Measurements from ENCODE around the gene RUNDC3A.
A peak's percentile ranks its signal among the peaks of the same experiment; 100 is the strongest.
"Not testable (repeated sequence)": the region's sequence is repeated elsewhere in the genome, so short reads cannot be mapped to it uniquely, and the experiment has no call there.

The RUNDC3A gene

DNA sequence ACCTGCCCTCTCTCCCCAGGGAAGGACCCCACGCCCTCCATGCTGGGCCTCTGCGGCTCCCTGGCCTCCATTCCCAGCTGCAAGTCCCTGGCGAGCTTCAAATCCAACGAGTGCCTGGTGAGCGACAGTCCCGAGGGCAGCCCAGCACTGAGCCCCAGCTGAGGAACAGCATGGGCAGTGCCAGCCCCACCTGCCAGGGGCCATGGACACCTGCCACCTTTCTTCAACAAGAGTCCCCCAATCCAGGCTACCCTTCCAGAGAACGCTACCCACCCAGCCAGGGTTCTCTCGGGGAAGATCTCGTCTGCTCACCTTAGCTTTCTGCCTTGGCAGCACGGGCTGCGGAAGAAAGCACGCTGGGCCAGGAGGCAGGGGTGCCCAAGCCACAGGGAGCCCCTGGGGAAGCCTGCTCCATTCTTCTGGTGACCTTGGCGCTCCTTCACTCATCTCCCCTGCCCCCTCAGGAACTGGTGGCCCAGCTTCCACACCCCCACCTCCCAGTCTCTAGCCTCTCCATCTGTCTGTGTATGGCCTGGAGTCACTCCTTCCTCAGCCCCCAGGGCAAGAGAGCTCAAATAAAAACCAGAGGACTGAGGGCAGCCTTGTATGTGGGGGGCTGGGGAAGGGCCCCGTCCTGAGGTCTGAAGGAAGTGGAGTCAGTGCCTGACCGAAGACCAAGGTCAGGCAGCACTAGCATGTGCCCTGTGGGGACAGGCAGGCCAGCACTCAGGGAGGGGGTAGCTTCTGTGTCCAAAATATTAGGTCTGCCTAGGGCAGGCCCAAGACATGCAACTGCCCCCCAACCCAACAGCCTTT lies 9.9 kb downstream of the RUNDC3A start:
- no peak for DNase-seq (ENCODE audit: low read depth in 2 of 2)

DNA sequence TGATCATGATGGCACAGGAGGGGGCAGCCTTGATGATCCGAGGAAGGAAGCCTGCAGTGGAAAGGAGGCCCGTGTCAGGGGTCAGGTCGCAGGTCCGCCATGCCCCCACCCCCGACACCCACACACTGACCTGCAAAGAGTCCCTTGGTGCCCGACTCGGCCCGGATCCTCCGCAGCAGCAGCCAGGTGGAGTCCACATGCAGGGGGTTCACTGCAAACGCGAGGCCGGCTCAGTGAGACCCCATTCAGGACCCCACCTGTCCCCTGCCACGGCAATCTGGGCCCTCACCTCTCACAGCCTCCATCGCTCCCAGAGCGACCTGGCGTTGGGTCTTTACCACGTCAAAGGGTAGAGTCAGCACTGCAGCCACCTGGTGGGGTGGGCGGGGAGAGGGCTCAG lies 11.7 kb downstream of the RUNDC3A start:
- DNase-seq (ENCODE audit: low read depth in 2 of 2) = no peak

DNA sequence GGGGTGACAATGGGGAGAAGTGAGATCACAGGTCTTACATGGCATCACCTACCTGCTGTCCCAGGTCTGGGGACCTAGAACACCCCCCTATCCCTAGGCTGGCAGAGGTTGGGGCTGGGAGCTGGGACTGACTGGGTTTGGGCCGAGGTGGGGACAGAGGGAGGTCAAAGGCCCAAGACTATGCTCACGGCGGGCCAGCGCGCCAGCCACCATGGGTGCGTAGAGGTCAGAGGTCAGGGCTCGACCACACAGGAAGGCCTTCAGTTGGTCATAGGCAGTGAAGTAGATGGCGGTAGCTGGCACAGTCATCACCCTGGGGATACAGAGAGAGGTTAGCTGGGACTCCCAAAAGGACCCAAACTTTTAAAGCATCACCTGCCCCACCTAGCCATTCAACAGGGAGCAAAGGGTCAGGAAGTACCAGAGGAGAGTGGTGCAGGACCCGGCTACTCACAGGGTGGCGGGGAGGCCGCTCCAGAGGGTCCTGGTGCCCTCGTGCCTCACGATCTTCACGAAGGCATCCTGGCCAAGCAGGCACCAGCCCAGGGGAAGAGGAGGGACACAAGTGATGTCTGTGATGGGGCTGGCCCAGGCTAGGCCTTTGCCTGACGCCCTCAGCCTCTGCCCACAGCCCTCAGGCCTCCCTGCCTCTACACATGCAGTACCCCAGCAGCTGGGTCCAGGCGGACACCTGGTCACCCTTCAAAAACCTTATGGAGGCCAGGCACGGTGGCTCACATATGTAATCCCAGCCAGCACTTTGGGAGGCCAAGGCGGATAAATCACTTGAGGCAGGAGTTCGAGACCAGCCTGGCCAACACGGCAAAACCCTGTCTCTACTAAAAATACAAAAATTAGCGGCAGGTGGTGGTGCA lies 13.1 kb downstream of the RUNDC3A start:
- no peak for DNase-seq (ENCODE audit: low read depth in 2 of 2)

DNA sequence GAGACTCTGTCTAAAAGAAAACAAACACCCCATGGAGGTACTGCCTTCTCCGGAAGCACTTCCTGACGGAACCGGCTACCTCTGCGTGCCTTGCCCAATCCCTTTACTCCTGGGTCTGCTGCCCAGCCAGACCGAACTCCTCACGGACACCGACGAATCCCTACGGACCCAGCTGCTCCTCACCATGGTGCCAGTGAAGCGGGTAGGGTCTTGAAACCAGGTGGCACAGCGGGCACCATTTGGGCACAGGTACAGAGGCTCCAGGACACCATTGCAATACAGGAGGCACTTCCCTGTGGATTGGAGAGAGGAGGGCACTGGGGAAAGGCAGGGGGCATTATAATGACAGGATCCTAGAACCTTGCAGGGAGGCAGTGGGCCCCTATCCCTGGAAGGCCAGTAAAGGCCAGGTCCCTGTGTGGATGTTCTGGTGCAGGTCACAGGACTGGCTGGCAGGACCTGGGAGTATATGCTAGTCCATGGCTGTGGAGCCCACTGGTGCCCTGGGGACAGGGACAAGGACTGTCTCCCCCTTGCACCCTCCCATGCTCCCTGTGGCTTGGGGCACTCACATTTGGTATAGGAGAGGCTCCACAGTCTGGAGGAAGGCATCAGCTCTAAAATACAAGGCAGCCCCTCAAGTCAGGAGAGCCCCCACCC lies 14.0 kb downstream of the RUNDC3A start:
- DNase-seq (ENCODE audit: low read depth in 2 of 2) = no peak

DNA sequence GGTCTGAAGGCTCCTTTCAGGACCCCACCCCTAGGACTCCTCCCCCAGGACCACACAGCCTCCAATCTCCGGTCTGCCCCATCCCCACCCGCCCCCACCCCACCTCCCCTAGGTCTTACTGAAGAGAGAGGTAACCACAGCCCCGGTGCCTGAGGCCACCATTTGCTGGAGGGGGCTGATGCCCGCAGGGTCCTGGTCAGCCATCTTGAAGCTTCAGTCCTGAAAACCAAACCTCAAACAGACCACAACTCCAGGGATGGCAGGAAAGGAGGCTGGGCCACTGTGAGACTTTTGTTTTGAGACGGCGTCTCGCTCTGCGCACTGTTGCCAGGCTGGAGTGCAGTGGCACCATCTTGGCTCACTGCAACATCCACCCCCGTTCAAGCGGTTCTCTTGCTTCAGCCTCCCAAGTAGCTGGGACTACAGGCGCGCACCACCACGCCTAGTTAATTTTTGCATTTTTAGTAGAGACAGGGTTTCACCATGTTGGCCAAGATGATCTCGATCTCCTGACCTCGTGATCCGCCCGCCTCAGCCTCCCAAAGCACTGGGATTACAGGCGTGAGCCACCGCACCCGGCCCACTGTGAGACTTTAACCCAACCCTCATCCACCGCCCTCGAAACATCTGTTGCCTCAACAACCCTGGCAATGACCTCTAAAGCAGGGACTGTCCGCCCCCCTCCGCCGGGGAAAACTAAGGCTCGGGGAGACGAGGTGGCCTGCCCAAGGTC lies 15.1 kb downstream of the RUNDC3A start:
- DNase-seq (ENCODE audit: low read depth in 2 of 2) = no peak

DNA sequence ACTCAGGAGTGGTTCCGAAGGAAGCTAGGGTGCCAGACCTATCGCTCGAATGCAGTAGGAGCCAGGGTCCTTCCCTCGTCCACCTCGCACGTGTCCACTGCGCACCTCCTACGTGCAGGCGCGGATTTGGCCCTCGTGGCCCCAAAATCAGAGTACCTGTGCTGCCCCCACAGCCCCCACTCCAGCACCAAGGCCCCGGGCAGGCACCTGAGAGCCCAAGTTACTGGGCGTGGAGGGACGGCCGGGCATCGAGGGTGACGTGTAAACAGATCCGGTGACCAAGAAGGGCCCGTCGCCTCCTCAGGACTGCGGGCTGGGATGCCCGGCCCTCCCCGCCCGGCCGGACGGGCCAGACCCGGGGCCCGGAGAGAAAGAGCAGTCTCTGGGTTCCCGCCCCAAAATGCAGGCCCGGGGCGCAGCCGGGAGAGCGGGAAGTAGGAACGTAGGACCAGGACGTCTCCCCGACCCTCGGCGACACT lies 15.7 kb downstream of the RUNDC3A start:
- no peak for DNase-seq (ENCODE audit: low read depth in 2 of 2)

DNA sequence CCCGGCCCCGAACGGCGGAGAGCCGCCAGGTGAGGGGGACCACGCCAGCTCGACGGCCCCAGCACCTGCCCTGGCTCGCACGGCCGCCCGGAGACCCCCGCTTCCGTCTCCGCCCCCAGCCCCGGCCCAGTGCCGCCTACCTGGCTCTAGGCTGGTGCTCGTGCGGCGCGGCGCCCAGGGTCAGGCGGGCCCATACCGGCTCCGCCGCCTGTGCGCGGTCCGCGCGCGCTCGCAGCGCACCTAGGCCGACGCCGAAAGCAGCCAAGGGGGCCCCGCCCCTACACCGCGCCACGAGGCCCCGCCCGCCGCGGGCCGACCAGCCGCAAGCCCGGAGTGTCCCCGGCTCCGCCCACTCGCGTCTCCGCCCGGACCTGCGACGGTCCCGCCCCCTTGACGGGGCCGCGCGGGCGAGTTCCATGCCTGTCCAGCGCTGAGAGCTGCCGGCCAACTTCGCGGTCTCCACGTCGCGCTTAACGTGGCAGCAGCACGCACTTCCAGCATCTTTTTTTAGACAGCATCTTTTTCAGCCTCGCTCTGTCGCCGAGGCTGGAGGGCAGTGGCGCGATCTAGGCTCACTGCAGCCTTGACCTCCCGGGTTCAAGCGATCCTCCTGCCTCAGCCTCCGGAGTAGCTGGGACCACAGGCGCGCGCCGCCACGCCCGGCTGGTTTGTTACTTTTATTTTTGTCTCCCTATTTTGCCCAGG lies 16.3 kb downstream of the RUNDC3A start, which contains the start of gene SLC25A39:
Gene SLC25A39 (minus strand): TSS at position 253 of the 705 bp plus-strand sequence. CDS start 1,261 bp downstream, outside the sequence.
- peak; percentile 87 to 92 for DNase-seq (ENCODE audit: low read depth in 2 of 2)

DNA sequence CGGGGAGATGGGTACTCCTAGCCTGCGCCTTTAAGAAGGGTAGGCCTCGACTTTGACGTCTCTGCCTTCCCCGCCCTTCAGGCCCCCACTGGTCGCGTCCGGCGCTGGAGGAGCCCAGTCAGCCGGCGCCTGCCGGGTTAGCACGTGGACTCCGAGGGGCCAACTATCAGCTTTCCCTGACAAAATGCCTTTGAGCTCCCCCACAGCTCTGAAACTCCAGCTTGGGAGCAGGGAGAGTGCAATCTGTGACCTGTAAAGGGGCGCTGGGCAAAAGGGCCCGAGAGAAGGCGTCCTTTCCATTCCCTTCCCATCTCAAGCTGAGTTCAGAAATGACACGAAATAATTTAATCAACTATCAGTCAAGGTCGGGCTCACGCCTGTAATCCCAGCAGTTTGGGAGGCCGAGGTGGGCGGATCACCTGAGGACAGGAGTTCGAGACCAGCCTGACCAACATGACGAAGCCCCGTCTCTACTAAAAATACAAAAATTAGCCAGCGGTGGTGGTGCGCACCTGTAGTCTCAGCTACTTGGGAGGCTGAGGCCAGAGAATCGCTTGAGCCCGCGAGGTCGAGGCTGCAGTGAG lies 18.6 kb downstream of the RUNDC3A start:
- DNase-seq (ENCODE audit: low read depth in 2 of 2) = peak; percentile 85 to 86

DNA sequence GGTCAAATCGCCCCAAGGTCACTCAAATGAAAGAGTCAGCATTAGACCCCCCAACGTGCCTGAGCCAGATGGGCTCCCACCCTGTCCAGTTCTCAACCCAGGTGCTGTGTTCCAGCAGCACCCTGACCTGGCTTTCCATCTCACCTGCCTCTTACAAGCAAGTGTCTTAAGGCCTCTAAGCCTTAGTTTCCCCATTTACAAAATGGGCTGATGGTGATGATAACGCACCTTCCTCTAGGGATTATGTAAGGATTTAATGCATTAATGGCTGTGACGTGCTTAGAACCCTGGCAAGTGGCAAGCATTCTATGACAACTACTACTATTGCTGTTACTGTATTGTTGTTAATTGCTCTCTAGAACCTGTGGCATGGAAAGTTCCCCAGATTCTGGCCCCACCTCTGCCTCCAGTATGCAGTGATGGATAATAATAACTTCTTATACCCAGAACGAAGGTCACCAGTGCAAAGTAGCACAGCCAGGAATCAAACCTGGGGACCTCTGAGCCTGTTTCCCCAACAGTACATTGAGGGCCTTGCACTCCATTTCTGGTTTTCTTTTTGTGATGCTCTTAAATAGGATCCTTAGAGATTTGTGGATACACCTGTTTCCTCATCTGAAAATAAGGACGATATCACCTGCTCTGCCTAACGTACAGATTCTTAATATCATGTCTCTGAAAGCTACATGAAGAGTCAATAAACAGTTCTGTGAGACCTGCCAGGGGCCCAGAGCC lies 19.5 kb downstream of the RUNDC3A start:
- no peak for DNase-seq (ENCODE audit: low read depth in 2 of 2)

DNA sequence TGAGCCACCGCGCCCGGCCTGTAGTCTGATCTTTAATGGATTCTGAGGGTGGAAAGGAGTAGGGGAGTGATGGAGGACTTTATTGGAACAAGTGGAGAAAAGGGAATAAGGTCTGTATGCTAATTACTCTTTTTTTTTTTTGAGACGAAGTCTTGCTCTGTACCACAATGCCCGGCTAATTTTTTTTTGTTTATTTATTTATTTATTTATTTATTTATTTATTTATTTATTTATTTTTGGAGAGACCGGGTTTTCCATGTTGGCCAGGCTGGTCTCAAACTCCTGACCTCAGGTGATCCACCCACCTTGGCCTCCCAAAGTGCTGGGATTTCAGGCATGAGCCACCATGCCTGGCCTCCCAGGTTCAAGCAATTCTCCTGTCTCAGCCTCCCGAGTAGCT lies 21.1 kb downstream of the RUNDC3A start:
- DNase-seq (ENCODE audit: low read depth in 2 of 2) = not testable (repeated sequence)

DNA sequence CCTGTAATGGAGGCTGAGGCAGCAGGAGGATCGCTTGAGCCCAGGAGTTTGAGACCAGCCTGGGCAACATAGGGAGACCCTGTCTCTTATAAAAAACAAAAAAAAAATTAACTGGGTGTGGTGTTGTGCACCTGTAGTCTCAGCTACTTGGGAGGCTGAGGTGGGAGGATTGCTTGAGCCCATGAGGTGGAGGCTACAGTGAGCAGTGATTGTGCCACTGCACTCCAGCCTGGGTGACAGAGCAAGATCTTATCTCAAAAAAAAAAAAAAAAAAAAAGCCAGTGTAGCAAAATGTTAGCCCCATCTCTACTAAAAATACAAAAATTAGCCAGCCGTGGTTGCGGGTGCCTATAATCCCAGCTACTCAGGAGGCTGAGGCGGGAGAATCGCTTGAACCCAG lies 21.9 kb downstream of the RUNDC3A start:
- DNase-seq (ENCODE audit: low read depth in 2 of 2) = not testable (repeated sequence)

DNA sequence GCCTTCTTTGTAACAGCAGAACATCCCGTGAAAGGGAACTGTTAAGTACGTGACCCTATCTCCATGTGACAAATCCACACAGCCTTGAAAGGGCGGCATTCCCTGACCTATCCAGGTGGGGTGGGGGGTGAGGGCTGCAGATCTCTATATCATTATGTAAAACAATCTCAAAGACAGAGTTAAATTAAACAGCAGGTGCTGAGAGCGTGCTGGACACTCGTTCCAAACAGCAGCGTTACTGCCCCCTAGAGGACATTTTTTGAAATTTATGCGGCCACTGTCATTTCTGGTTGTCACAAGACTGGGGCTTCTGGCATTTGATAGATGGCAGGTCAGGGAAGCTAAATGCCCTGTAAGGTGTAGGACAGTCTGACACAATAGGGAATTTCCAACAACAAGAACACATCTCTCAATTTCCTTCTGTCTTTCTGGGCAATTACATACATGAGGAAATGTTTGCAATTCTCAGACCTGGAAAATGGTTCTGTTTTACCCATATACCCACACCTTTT lies 22.9 kb downstream of the RUNDC3A start:
- DNase-seq (ENCODE audit: low read depth in 2 of 2) = peak; percentile 40 to 71

DNA sequence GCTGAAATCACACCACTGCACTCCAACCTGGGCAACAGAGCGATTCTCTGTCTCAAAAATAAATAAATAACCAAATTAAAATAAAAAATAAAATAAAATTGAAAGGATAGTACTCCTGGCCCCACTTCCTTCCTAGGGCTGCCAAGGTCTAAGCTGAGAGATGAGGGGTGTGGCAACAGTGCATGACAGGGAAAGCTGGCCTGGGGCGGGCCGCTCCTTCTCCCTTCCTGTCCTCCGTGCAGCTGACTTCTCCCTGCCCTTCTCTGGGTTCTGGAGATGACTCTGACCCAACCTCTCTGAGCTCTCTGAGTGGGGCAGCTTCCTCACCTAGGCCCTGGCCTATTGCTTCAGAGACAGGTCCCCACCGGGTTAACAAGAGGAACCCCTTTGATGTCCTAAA lies 25.0 kb downstream of the RUNDC3A start:
- DNase-seq (ENCODE audit: low read depth in 2 of 2) = no peak

DNA sequence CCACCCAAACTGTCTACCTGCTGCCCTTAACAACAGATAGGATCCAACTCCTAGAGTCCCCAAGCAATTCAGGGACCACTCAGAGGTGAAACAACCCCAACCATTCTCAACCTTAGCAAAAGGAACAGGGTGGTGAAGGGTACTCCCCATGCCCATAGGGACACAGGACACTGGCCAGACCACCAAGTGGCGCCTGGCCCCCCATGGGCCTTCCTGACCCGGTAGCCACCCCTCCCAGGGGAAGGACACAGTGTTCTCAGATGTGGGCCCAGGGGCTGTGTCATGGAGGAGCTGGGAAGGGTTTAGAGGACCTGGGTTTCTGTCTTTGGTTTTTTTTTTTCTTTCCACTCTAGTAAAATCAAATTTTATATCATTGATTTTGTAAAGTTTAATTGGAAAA lies 25.9 kb downstream of the RUNDC3A start:
- DNase-seq (ENCODE audit: low read depth in 2 of 2) = no peak

DNA sequence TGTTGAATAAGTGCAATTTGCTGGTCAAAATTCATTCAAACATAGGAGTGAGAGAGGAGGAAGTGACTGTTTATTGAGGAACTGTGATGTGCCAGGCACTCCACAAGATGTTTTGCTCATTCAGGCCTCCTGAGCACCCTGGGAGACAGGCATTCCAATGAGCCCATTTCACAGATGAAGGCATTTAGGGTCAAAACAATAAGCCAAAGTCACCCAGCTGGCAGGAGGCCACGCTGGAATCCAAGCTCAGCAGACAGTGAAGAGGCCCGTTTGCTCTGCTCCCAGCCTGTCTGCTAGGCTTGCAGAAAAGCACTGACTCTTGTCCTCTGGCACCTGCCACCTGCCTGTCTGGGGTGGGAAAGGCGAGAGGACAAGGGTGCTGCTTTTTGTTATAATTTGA lies 26.3 kb downstream of the RUNDC3A start:
- DNase-seq (ENCODE audit: low read depth in 2 of 2) = no peak

DNA sequence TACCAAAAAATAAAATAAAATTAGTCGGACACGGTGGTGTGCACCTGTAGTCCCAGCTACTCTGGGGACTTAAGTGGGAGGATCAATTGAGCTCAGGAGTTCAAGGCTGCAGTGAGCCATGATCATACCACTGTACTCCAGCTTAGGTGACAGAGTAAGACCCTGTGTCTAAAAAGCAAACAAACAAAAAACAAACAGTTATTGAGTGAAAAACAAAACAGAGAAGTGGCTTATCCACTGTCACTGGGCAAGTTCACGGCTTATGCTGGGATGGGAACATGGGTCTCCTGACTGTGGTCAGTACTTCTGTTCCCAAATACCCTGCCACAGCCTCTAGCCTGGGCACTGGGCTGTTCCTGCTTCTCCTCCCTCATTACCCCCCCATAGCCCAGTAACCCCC lies 27.2 kb downstream of the RUNDC3A start:
- no peak for DNase-seq (ENCODE audit: low read depth in 2 of 2)

DNA sequence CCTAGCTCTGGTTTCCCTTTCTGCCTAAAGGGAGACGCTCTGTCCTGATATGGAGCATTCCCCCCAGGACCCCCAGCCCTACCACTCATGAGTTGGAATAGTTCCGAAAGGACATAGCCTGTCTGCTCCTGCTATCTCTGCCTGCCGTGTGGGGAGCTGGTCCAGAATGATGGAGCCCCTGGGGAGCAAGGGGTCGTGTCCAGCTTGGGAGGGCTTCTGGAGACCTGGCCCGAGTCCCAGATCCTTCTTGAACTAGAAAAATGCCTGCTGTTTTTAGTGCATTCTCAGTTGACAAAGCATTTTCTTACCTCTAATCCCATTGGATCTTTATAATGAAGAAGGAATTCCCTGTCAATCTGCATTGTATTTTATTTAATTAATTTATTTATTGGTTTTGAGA lies 27.6 kb downstream of the RUNDC3A start:
- DNase-seq (ENCODE audit: low read depth in 2 of 2) = no peak

DNA sequence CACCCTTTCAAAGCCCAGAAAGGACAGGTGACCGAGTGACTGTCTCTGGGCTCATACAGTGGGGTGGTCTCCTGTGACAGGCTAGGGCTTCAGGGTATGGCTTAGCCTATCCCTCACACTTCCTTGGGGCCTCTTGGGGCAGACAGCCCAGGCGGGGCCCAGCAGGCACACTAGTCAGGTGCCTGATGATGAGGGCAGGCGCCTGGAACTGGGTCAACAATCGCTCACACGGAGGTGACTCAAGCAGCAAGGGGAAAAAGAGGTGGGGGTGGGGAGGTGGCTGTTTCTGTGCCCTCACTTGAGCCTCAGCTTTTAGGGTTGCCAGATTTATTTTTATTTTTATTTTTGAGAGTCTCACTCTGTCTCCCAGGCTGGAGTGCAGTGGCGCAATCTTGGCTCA lies 30.3 kb downstream of the RUNDC3A start:
- DNase-seq (ENCODE audit: low read depth in 2 of 2) = no peak

DNA sequence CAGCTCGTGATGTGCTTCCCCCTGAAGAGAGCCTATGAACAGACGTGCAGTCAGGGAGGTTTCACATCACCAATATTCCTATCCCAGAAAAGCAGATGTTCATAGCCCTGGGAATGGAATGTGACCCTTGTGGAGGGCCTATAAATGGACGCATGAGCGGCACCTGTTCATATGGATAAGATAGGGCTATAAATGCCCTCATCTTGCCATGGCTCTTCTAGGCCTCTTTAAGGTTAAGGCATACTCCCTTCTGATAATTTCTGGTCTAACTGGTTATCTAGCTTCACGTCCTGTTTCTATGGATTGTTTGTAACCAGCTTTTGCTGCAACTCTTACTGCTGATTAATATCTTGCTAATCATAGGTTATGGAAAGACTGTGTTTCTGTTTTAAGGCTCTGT lies 32.2 kb downstream of the RUNDC3A start:
- DNase-seq (ENCODE audit: low read depth in 2 of 2) = not testable (repeated sequence)
